ENCODE measurements around the gene ASPHD2. TPM values are rescaled to one million over a fixed set of nuclear protein-coding genes. Genes with fewer than 3 reads are reported as not detected.

The ASPHD2 gene, protein sequence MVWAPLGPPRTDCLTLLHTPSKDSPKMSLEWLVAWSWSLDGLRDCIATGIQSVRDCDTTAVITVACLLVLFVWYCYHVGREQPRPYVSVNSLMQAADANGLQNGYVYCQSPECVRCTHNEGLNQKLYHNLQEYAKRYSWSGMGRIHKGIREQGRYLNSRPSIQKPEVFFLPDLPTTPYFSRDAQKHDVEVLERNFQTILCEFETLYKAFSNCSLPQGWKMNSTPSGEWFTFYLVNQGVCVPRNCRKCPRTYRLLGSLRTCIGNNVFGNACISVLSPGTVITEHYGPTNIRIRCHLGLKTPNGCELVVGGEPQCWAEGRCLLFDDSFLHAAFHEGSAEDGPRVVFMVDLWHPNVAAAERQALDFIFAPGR
- 10 to 100 TPM in 1 of 2 donors, 1 to 10 TPM in 1; 3.5 to 15.1 TPM for total RNA-seq

DNA sequence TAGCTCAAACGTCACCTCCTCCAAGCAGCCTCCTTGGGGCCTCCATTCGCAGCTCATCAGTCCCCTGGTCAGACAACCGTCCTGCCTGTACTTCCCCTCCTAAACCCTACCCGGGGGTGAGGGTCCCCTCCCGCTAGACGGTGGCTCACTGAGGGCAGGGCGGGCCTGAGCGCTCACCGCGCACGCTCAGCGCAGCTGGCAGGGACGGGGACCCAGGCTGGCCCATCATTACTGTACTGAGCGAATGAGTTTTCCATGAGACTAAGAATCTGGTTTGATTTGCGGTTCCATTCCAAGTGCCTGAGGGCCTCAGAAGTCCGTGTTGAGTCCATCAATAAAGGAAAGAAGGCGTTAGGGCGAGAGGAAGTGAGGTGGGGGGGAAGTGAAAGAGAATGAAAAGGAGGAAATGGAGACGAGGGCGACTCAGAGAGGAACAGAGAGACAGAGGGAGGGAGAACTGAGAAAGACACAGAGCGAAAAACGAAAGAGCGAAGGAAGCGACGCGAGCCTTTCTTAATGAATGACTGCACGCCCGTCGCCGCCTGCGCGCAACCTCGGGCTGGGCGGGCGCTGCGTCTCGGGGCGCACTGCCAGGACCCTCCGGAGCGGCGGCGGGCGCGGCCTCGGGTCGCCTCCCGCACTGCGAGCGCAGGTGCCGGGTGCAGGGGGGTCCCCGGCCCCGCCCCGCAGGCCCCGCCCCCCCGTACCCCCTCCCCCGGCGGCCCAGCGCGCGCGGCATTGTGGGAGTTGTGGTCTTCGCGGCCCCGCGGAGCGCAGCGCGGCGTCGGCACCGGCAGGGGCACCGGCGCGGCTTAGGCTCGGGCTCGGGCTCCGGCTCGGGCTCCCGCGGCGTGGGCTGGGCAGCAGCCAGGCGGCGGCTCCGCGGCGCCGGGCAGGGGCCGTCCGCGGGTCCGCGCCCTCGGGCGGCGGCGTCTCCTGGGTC lies at the start of gene ASPHD2:
Gene ASPHD2, plus strand, starts transcription at position 746 of the 943 bp plus-strand sequence. CDS start 4,356 bp downstream, outside the sequence.
- Mint-ChIP-seq H3K27ac (peak within 1 kb of the TSS; percentile 94 to 99), H3K9me3 (no peaks in the 10 kb centered on the region), H3K36me3 (peaks cover 3 to 20% of the 10 kb centered on the region in 2 donors)
- DNase-seq (ENCODE audit: low spot score in 2 of 2) = peak; percentile 78 to 79
- peak; percentile 86 to 87 for ATAC-seq

DNA sequence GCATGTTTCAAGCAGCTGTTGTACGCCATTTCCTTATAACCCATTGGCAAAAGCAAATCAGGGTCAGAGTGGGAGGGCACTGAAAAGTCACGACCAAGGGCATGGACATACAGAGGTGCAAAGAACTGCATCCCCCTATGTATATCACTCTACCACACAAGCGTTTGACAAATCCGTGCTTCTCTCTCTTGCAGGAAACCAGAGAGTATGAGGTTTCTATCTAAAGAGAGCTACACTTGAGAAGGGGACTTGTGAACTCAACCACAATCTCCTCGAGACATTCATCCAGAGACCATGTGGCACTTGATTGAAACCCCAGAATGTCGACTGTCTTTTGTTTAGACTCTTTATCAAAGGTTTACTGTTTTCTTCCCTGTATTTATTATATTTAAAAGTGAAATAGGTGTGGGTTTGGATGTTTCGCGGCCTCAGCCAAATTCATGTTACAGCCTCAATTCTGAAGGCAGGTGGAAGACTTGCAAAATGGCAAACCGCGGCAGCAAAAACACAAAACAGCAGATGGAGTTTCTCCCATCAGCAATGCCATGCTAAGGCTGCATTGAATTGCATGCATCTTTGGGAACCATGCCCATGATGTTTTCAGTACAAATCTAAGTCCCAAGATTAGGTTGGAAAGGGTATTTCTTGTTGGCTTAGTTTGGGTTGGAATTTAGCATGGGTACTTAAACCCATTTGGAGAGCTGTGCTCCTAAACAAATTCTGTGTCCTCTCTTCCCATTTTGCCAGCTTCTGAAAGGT lies 48.8 kb upstream of the ASPHD2 start:
- Mint-ChIP-seq H3K9me3 (peaks cover 3 to 4% of the 10 kb centered on the region in 2 donors), H3K27ac (no peak overlapping the region), H3K36me3 (no peaks in the 10 kb centered on the region)
- no peak for DNase-seq (ENCODE audit: low spot score in 2 of 2)
- no peak for ATAC-seq

DNA sequence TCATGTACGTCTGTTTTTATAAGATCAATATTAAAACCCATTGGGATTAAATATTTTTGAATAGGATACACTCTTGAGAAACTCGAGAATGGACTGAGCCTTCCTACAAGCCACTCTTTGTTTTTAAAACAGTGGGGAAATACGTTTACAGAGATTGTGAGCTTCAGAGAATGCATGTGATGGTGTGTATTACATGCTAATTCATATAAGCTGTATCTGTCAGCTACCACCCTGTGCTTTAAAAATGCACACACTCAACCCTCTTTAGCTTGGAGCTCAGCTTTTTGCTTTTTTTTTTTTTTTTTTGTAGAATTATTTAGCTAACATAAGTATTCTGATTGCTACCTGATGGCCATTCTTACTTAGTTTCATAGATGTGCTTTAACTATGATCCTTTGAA lies 46.3 kb upstream of the ASPHD2 start:
- Mint-ChIP-seq H3K9me3 (peaks cover 3 to 4% of the 10 kb centered on the region in 2 donors), H3K27ac (no peak overlapping the region), H3K36me3 (no peaks in the 10 kb centered on the region)
- DNase-seq (ENCODE audit: low spot score in 2 of 2) = no peak
- no peak for ATAC-seq

DNA sequence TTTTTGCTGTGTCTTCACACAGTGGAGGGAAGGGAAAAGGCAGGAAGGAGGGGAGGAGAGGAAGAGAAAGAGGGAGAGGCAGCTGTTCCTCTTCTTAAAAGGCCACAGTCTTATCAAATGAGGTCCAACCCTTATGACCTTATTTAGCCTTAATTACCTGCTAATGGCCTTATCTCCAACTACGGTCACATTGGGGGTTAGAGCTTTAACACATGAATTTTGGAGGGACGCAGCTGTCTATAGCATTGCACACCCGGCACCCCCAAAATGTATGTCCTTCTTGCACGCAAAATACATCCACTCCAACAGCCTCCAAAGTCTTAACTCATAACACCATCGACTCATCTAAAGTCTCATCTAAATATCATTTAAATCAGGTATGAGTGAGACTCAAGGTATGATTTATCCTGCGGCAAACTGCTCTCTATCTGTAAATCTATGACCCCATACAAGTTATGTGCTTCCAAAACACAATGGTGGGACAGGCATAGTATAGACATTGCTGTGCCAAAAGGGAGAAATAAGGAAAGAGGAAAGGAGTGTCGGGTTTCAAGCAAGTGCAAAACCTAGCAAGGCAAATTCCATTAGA lies 45.0 kb upstream of the ASPHD2 start:
- DNase-seq (ENCODE audit: low spot score in 2 of 2) = no peak
- H3K9me3 Mint-ChIP-seq = peaks cover 3 to 4% of the 10 kb centered on the region in 2 donors
- no peak overlapping the region for H3K27ac Mint-ChIP-seq
- no peaks in the 10 kb centered on the region for H3K36me3 Mint-ChIP-seq
- no peak for ATAC-seq

DNA sequence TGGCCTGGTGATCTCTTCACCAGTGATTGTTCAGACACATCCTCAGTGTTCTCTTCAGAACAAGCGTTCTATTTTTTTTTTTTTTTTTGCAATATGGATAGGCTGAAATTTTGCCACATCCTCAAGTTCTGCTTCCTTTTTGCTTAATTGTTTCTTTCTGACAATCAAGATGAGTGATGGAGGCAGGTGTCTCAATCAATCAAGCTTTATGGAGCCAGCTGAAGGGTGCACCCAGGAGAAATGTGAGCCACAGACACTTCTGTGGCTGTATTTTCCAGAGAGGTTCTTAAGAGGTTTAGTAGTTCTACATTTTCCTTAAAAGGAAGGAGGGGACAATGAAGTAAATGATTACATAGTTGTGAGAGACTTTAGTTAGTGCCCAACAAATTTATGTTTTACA lies 43.9 kb upstream of the ASPHD2 start:
- H3K9me3 Mint-ChIP-seq = no peaks in the 10 kb centered on the region
- DNase-seq (ENCODE audit: low spot score in 2 of 2) (no peak), ATAC-seq (no peak)
- no peaks in the 10 kb centered on the region for H3K36me3 Mint-ChIP-seq
- no peak overlapping the region for H3K27ac Mint-ChIP-seq

DNA sequence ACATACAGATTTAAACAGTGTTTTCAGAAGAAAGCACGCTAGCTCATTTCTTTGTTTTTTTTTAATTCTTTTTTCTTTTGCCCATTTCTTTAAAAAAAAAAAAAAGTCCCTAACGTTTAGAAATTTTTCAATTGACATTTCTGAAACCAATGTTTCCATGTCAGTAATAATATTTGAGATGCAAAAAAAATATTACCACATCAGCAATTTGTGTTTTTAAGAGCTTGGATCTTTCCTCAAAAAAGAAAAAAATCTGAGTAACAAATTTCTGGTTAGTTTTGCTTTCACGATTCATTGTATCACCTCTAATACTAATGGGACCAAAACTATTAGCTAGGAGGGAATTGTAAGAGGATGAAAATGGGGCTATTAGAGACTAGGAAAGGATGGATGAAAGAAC lies 39.9 kb upstream of the ASPHD2 start:
- Mint-ChIP-seq H3K9me3 (no peaks in the 10 kb centered on the region), H3K27ac (no peak overlapping the region), H3K36me3 (no peaks in the 10 kb centered on the region)
- DNase-seq (ENCODE audit: low spot score in 2 of 2) (no peak), ATAC-seq (no peak)

DNA sequence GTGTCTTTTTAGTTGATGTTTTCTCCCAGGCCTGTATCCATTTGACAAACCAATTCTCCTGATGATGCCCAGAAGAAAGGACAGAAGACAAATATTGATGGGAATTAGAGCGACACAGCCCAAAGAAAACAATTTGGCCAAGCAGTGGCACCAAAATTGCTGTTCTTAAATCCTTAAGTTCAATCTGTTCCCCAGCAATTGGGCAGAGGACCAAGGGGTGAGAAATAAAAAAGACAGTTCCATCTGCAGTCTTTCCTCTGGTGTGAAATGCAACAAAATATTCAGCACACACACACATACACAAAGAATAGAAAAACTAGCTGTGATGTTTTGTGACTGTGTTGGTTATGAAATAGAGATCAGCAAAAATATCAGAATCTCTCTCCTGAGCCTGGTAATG lies 38.0 kb upstream of the ASPHD2 start:
- H3K36me3 Mint-ChIP-seq = no peaks in the 10 kb centered on the region
- DNase-seq (ENCODE audit: low spot score in 2 of 2) (no peak), ATAC-seq (no peak)
- H3K27ac Mint-ChIP-seq = no peak overlapping the region
- no peaks in the 10 kb centered on the region for H3K9me3 Mint-ChIP-seq

DNA sequence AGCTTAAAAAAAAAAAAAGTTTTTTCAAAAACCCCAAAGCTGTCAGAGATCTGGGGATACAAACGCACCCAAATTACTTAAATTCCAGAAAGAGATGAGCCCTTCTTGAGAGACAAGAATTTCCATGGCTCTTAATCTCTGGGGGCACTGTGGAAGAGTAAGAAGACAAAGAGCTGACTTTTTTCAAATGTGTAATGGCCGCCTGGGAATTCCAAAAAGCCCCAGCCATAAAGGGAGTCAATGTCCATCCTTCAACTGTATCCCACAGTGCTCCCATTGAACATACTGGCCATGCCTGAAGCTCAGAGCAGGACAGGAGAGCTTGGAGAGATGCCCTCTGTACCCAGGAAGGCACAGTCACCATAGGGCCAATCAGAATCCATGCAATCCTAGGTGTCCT lies 37.4 kb upstream of the ASPHD2 start:
- no peak for ATAC-seq
- Mint-ChIP-seq H3K27ac (no peak overlapping the region), H3K9me3 (no peaks in the 10 kb centered on the region), H3K36me3 (no peaks in the 10 kb centered on the region)
- DNase-seq (ENCODE audit: low spot score in 2 of 2) = no peak

DNA sequence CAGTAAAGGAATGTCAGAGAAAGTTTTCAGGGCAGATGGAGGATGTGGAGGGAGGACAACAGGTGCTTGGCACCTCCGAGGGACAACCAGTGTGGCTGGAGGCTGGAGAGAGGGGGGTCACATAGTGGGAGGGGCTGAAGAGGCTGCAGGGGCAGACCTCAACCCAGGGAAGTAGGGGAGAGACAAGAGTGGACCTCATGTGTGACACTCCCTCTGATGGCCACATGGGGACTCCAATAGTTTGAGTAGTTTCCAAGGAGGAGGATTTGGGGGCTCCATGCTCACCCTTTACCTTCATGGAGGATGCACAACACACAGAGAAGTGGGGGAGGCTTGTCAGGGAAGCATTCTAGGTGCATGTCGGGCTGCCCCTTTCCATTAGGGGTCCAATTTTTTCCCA lies 35.1 kb upstream of the ASPHD2 start:
- no peak for ATAC-seq
- no peak overlapping the region for H3K27ac Mint-ChIP-seq

DNA sequence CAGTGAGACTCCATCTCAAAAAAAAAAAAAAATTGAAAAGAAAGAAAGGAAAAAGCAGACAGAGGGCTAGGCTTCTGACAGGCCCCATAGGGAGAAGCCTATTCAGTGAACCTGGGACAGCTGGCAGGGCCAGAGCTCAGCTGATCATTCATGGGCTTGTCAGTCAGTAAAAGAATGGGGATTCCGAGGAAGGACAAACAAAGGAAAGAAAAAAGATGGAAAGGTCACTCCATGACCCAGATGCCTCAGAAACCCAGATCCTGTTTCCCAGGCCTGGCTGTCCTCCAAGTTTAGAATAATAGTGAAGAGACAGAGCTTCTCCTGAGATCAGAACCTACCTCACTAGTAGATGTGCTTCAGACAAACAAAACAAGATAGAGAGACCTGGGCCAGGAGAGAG lies 34.3 kb upstream of the ASPHD2 start:
- Mint-ChIP-seq H3K9me3 (no peaks in the 10 kb centered on the region), H3K27ac (no peak overlapping the region), H3K36me3 (no peaks in the 10 kb centered on the region)
- DNase-seq (ENCODE audit: low spot score in 2 of 2) (no peak), ATAC-seq (no peak)

More for the DNA sequence above, 35.1 kb upstream of the ASPHD2 start:
- Mint-ChIP-seq H3K9me3 (no peaks in the 10 kb centered on the region), H3K36me3 (no peaks in the 10 kb centered on the region)
- no peak for DNase-seq (ENCODE audit: low spot score in 2 of 2)

DNA sequence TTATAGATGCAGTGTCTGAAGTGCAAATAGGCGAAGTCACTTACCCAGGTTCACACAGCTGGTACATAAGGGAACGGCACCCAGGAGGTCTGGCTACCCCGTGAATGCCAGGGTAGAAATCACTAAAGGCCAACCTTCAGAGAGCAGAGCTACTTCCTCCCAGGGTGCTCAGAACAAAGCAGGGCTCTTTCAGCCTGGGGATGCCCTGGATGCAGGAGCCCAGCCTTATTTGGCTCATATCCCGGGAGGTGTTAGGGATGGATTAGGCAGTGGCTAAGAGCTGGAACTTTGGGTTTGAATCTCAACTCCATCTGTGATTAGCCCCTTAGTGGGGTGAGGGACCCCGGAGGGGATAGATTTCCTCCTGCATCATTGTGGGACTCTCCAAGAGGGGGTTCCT lies 33.1 kb upstream of the ASPHD2 start:
- Mint-ChIP-seq H3K36me3 (no peaks in the 10 kb centered on the region), H3K27ac (no peak overlapping the region), H3K9me3 (no peaks in the 10 kb centered on the region)
- no peak for DNase-seq (ENCODE audit: low spot score in 2 of 2)
- ATAC-seq = no peak

DNA sequence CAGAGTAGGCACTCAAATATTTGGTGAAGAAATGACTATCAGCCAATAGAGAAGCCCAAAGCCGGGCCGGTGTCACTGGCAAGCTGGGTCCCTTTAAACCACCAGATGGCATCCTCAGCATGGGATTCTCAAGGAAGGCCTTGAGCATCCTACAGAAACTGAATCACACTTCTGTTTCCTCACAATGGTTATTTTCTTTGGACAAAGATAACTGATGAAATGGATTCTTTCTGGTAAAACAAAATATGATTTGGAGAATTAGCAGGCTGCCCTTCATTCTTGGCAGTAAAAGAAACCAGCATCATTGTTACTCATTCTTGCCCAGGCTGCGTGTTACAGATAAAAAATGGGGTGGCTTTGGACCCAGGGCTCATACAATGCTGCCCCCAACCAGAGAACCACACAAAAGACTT lies 30.3 kb upstream of the ASPHD2 start:
- DNase-seq (ENCODE audit: low spot score in 2 of 2) (peak in 1 of 2 donors; percentile 51), ATAC-seq (peak; percentile 88 to 90)
- no peaks in the 10 kb centered on the region for H3K36me3 Mint-ChIP-seq
- no peak overlapping the region for H3K27ac Mint-ChIP-seq
- H3K9me3 Mint-ChIP-seq = no peaks in the 10 kb centered on the region

DNA sequence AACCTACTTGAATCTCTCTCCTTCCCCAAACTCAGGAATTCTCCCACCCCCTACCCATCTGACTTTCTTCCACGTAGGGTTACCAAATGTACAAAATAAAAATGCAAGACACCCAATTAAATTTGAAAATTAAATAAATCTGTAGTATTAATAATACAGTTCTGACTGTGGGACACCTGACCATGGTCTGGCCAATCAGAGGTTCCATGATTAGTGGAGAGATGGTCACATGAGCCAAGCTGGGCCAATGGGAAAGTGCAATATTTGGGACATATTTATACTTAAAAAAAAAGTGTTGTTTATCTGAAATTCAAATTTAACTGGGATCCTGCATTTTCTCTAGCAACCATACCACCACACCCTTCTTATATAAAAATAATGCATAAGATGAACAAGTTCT lies 29.8 kb upstream of the ASPHD2 start:
- Mint-ChIP-seq H3K27ac (no peak overlapping the region), H3K36me3 (no peaks in the 10 kb centered on the region), H3K9me3 (no peaks in the 10 kb centered on the region)
- ATAC-seq (no peak), DNase-seq (ENCODE audit: low spot score in 2 of 2) (no peak)

DNA sequence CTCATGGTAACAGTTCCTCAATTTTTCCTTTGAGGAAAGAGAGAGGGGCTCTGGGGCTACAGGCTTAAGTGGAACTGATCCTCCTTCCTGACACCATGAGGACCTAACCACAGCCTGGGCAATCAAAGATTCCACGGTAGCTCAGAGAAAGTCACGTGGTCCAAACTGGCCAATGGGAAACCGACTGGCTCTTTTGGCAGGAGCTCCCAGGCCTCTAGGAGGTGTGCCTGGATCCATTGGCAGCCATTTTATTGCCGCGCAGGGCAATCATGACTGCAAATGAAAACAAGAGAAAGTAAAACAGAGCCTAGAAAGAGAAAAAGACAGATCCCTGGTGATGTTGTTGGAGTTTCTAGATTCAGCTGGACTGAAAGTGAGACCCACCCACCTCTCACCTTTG lies 27.3 kb upstream of the ASPHD2 start:
- H3K27ac Mint-ChIP-seq = peak overlapping the region in 1 of 2 donors; percentile 32
- no peaks in the 10 kb centered on the region for H3K36me3 Mint-ChIP-seq
- no peaks in the 10 kb centered on the region for H3K9me3 Mint-ChIP-seq
- no peak for ATAC-seq
- DNase-seq (ENCODE audit: low spot score in 2 of 2) = no peak

DNA sequence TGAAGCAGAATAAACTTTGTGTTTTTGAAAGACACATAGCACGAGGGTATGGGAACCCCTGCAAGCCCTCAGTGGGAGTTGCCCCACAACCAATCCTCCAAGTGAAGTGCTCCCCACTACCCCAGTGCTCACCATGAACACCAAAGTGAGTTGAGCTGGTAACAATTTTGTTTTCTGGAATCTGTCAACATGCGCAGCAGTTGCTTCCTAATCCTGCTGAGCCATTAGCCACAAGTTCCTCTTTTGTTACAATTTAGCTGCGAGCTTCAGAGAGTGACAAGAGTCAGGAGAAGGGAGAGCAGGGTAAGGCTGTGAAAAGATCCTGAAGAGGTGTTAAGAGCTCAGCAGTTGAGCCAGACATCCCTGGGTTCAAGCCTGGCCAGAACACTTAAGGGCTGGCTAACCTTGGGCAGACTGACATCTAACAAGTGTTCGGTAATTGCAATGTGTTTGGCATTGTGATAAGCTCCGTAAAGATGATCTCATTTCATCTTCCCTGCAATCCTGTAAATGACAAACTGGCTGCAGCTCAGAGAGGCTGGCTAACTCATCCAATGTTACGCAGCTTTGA lies 24.1 kb upstream of the ASPHD2 start:
- Mint-ChIP-seq H3K36me3 (no peaks in the 10 kb centered on the region), H3K27ac (peak overlapping the region; percentile 14 to 46), H3K9me3 (no peaks in the 10 kb centered on the region)
- ATAC-seq = no peak
- no peak for DNase-seq (ENCODE audit: low spot score in 2 of 2)

DNA sequence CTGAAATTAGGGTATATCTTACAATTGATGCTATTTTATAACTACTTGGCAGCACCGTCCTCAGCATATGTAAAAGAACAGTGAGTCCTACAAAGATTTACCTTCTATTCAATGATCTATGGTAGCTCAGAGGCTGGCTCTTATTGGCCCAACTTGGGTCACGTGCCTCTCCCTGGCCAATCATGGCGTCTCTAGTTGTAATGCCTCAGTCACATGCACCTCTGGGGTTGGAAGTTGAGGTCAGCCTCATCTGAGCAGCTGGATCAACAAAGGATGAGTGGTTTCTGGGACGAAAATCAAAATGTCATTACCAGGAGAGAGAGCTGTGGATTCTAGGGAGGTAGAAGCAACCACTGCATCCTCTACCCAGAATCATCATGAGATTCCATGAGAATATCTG lies 22.9 kb upstream of the ASPHD2 start:
- ATAC-seq = no peak
- no peak for DNase-seq (ENCODE audit: low spot score in 2 of 2)
- H3K36me3 Mint-ChIP-seq = no peaks in the 10 kb centered on the region
- H3K9me3 Mint-ChIP-seq = no peaks in the 10 kb centered on the region
- H3K27ac Mint-ChIP-seq = no peak overlapping the region

Data from activated naive CD4-positive, alpha-beta T cell treated with anti-CD3 and anti-CD28 coated beads, Interleukin-2, amount 50 U/mL, for 72 hours (primary cell).